Activated effector memory CD4-positive, alpha-beta T cell treated with anti-CD3 and anti-CD28 coated beads, Interleukin-2, amount 50 U/mL, for 16 hours (primary cell): ENCODE measurements around the gene ANO7.

Experiments
- DNase-seq: peaks from one replicate; pipeline ENCODE4 v3.0.0-alpha.2; 2020

Gene ANO7

DNA sequence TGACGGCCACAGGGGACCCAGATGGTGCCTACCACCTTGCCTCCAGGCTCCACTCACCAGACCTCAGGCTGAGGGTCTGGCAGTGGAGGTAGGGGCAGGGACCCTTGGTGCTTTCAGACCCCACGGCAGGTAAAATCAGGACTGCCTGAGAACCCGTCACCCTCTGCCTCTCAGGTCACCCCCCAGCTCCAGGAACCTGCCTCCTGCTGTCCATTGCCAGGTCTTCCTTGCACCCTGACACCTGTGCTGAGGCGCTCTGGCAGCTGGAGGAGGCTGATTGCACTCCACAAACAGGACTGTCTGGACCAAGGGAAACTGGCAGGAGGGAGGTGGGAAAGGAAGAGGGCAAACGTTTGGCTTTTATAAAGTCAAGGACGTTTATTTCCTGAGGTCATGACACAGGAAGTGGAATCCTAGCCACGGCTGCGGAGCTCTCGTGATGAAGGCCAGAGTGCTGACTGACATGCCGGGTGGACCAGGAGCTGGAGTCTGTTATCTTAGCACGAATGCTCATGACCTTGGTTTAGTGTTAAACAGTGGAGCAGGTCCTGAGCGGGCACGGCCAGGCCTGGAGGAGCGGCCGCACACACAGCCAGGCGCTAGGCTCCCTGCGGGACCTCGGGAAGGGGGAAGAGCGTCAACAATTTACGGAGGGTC, 40.5 kb downstream of the ANO7 start:
- no peak for DNase-seq

DNA sequence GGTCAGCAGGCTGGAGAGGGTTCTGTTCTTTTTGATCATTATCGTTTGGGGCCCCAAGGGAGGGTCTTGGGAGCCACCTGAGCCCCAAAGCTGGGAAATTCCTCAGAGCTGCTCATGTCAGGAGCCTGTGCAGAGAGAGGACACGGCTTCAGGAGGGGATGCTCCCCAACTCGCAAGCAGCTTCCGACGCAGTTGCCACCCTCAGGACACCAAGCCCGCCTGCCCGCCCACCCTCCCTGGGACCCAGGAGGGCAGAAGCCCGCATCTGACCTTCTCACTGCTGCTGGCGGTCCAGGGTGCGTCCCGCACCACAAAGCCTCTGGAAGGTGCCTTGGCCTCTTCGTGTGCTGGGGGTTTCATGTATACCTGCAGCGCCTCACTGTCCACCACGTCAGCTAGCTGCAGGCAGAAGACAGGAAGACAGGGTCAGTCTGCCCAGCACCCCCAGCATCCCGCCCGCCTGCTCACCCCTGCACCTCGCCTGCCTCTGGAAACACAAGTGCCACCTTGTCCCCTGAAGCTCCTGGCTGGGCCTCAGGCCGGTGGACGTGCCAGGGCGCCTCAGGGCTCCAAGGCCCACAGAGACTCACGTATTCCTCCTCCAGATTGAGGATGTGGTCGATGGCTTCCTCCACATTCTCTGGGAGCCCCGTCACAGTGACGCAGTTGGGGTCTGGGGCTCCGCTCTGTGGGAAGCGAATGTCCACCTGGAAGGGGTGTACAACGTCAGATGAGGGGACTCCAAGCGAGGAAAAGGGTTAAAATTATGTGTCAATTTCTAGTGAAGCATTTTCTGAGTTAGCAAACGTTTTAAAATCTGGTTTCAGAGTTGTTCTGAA, 41.3 kb downstream of the ANO7 start:
- no peak for DNase-seq

GRCh38 chr2:241230435-241230834, 42.0 kb downstream of the ANO7 start:
- no peak for DNase-seq

- no peak for DNase-seq
These were observed 44.5 kb downstream of the ANO7 start for GRCh38 chr2:241232736-241233575.

- no peak for DNase-seq
These were observed 45.8 kb downstream of the ANO7 start for GRCh38 chr2:241234066-241234790.

DNA sequence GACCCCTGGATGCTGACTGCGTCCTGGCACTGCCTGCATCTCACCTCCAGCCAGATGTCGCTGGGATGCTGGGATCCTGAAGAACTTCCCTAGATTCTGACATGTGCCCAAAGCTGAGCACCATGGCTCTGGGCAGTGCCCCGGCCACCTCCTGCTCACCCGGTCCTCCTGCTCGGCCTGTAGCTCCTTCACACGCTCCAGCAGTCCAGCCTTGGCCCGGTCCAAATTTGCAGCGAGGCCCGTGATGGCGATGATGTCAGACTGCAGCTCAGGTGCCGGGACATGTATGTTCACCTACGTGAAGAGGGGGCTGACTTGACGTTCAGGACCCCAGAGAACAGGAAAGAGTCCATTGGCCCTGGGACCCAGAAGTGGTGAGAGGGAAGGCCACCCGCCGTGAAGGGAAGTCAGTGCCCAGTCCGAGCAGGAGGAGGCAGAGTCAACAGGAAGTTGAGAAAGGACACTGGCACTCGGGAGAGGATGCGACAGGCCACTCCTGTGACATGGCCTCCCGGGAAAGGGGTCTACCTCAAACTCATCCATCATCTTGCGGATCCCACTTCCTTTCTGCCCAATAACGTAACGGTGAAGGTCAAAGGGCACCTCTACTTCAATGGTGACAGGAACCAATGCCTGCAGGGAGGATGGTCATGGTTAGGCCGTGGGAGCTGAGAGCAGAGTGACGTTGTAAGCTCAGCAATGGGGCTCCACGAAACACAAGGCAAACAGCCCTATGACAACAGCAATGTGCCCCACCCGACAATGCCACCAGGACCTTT, 46.7 kb downstream of the ANO7 start:
- no peak for DNase-seq

DNA sequence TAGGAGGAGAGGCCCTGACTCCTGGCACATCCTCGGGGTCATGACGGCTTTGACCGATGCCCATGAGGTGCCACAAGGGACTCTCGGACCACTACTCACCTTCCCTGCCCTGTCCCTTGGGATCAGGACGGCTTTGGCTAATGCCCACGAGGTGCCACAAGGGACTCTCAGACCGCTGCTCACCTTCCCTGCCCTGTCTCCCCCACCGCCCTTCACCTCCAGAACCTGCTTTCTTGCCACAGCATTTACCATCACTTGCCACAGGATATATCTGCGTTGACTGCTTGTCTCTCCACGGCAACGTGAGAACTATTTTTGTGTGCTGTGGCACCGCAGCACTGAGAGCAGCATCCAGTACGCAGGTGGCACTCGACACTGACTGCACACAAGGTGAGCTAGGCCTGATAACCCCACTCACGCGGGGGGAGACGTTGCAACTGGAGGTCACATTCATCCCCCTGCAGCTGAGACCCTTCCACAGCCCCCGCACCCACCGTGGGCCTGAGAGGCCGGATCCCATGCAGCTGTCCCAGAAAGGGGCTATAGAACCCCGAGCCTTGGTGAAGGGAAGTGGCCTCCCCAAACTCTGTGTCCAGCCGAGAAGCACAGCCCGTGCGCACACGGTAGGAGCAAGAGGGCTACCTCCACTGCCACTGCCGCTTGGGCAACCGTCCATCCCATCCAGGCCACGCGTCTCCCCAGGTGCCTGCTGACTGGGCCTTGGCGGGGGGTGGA, 47.5 kb downstream of the ANO7 start:
- DNase-seq, result no peak

DNA sequence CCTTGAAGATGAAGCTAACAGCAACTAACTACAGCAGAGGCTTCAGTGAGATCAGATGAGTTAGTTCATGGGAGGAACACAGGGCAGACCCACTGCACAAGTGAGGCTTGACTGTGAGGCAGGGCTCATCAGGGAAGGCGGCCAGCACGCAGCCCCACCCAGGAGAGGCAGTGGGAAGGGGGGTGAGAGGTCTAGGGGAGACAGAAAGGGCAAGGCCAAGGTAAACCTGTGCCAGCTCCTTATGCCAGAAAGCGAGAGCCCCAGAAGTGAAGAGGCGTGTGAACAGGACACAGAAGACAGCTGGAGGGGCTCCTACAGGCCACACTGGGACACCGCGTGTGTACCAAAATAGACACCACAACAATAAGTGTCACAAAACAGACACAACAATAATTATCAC, 48.6 kb downstream of the ANO7 start:
- DNase-seq, result no peak

DNA sequence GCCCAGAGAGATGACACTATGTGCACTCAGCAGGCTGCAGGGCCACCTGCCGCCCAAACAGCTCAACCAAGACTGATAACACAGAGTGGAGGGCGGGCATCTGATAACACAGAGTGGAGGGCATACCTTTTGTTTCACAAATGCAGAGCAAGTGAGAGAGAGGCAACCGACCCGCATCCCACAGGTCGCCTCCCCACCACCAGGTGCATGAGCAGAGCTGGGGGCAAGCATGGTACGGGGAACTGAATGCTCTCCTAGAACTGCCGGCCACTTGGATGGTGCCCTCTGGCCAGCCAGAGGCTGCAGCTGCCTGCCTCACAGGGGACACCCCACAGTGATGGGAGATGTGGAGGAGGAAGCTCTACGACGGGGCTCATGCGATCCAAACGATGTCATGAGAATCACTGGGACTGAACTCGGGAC, 49.5 kb downstream of the ANO7 start:
- DNase-seq, result no peak

DNA sequence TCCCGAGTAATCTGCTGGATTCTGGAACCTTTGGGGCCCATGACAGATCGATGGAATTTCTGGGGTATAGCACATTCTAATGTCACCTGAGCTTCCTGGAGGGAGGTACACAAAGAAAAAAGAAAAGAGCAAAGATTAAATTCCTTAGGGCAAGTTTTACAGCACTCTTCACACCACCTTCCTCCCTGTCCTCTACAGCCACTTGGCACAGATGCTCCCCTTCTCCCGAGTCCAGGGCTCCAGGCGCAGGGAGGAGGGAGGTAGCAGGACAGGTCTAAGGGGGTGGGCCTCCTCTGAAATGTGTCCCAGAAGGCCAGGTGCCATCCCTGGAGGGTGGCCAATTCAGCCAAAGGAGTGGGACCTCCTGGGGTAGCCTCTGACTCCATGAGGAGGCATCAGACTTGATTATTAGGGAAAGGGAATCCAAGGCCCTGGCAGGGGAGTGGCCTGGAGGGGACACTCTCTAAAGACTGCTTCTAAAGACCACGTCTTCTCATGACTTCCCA, 50.3 kb downstream of the ANO7 start:
- DNase-seq, result no peak

DNA sequence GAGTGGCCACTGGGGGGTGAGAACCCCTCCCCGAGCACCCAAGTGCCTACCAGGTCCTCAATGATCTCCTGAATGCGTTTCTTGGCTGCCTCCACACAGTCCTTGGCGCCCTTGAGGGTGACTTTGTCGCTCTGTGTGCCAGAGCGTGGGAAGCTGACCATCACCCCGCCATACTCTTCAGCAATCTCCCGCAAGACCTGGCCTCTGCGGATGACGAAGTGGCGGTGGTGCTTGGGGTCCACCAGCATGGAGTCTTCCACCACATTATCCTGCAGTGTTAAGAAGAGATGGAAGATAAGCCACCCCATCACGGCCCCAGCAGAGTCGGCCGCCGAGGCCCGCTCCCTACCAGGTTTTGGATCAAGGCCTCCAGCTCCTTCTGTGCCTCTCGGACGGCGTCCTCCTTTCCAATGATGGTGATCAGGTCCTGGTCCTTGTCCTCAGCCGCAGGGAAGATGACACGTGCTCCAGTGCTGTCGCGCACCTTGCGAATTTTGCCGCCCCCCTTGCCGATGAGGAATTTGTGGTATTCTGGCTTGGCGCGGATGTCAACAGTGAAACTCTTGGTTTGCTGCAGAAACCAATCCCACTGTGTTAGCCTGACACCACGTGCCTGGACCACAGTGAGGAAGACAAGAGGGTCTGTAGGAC, 51.2 kb downstream of the ANO7 start:
- DNase-seq, result no peak

DNA sequence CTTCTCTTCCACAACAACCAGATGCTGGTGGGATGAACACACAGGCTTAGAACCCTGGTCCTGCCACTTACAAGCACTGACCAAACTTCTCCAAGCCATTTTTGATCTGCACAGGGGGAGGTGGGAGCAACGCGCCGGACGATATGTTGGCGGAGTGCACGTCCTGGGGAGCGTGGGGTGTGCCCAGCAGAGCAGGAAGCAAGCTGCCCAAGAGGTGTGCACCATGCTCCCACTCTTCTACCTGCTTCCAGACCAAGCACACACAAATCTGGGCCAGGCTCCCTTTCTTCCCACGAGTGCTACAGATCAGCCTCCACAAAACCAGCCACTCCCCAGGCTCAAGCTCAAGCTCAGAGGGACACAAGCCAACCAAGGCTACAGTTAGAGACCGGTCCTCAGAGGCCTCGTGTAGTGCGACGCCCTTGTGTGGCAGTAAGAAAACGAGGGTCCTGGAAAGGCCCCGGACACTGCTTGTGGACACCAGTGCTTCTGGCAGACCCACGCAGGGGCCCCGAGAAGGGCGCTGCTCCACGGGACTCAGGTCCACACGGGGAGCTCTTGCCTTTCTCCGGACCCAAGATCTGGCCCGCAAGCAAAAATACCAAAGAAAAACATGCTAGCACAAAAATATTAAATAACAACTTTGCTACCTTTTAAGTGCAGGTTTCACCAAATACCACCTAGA, 52.0 kb downstream of the ANO7 start:
- DNase-seq, result no peak

DNA sequence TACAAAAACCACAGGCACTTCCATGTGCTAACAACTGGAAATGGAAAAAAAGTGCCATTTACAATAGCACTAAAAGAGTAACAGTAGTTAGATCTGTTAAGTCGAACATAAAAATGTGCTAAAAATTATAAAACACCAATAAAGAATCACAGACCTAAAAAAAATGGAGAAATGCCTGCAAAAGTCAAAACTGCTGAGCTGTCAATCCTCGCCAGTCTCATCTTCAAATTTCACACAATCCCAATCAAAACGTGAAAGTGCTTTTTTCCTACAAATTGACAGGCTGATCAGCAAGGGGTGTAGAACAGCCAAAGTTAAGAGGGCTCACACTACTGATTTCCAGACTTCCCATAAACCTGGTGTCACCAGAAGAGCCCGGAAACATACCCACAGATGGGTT, 53.2 kb downstream of the ANO7 start:
- DNase-seq, result no peak

DNA sequence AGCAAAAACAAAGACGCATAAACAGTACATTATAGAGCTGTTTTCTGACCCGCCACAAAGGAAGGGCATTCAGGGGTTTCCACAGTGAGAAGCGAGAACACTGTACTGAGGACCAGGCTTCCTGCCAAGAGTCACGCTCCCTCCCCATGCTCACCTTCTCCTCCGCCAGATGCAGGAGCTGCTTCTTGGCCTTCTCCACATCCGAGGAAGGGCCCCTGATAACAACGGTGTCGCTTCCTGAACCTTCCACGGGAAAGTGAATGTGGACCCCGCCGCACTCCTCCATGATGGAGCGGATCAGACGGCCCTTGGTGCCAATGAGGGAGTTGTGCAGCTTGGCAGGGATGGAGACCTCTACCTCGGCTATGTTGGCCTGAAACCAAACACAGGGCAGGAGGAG, 53.8 kb downstream of the ANO7 start:
- DNase-seq, result no peak

DNA sequence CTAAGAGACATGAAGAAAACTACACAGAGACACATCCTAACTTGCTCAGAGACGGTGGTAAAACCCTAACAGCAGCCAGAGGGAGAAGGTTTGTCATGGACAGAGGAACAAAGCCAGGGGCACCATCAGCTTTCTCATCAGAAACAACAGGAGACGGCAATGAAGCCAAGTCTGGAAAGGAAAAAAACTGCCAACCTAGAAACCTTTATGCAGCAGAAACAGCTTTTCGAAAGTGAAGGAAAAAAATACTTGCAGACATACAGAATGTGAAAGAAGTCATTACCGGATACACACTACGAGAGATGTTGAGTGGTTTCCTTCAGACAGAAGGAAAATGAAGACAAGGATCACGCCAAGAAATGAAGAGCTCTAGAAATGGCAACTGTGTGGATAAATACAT, 55.9 kb downstream of the ANO7 start:
- no peak for DNase-seq

DNA sequence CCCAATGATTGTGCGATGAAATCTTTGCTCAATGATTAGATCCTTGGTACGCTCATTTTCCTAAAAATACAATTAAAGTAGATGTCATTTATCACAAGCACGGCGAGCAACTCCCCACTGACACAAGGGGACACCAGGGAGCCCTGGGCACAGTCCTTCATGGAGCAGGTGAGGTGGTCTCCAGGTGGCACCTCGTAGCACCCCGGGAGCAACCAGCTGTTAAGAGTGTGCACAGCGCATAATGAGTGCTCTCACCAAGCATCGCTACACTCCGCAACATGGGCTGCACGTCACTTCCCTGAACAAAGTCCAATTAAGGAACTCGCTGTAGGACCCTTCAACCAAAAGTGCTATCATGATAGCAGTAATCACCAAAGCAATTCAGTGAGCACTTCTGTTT, 59.8 kb downstream of the ANO7 start:
- no peak for DNase-seq

DNA sequence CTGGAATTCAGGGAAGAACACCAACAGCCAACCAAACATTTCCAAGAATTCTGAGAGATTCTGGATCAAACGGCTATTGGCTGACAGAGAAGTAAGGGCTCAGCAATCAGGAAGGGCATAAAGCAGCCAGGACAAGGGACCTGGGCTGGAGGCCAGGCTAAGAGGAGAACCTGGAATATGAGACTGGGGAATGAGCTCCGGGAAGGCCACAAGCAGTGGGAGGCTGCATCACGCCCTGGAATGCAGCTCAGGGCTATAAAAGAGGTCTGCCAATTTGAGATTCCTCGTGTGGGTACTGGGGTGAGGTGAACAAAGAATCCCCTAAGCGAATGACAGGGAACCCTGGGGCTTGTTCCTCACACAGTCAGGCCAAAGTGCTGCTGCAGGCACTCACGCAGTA, 60.4 kb downstream of the ANO7 start:
- DNase-seq, result no peak

GRCh38 chr2:241249654-241250053, 61.2 kb downstream of the ANO7 start:
- no peak for DNase-seq

GRCh38 chr2:241252778-241253475, 64.5 kb downstream of the ANO7 start:
- peak; percentile 41 for DNase-seq
